Measurements from ENCODE around the gene SCNN1G. TPM values are rescaled to one million over a fixed set of nuclear protein-coding genes. Genes with fewer than 3 reads are reported as not detected.

The SCNN1G gene
- total and polyA plus RNA-seq, 12 donors, result 0.03 to 0.30 (median 0.09) TPM; not detected in 8

DNA sequence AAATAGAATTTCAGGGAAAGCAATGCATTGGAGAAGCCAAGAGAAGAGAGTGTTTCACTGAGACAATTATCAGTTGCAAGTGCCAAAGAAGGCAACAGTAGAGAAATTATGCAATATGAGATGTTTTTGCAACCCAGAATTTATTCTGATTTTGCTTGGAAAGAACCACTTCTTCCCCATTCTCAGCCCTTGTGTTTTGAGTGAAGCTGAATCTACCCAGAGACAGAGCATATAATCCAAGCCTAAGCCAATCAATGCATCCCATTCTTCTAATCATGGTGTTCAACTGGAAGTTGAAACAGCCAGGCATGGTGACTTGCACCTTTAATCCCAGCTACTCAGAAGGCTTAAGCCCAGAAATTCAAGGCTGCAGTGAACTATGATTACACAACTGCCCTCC, 6.9 kb upstream of the SCNN1G start:
- intact Hi-C loops (cut with DNase I), result loop anchor here in 1 of 10 donors (10.0 kb wide), 1 partner anchor 281 kb away; no protein-coding TSS in a partner anchor
- H3K4me1 ChIP-seq, result no peaks in the 10 kb centered on the region
- DNase-seq, result no peak
- no peak overlapping the region for H3K4me3 ChIP-seq
- no peaks in the 10 kb centered on the region for H3K36me3 ChIP-seq
- TF ChIP-seq, protein P1, sequence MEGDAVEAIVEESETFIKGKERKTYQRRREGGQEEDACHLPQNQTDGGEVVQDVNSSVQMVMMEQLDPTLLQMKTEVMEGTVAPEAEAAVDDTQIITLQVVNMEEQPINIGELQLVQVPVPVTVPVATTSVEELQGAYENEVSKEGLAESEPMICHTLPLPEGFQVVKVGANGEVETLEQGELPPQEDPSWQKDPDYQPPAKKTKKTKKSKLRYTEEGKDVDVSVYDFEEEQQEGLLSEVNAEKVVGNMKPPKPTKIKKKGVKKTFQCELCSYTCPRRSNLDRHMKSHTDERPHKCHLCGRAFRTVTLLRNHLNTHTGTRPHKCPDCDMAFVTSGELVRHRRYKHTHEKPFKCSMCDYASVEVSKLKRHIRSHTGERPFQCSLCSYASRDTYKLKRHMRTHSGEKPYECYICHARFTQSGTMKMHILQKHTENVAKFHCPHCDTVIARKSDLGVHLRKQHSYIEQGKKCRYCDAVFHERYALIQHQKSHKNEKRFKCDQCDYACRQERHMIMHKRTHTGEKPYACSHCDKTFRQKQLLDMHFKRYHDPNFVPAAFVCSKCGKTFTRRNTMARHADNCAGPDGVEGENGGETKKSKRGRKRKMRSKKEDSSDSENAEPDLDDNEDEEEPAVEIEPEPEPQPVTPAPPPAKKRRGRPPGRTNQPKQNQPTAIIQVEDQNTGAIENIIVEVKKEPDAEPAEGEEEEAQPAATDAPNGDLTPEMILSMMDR (IDR thresholded peaks at IDR 0.05), result no peak
- H3K27ac ChIP-seq, result no peak overlapping the region
- peaks cover 0 to 62% (median 24%) of the 10 kb centered on the region in 7 donors for H3K27me3 ChIP-seq
- ATAC-seq, result no peak
- H3K9me3 ChIP-seq, result no peaks in the 10 kb centered on the region

DNA sequence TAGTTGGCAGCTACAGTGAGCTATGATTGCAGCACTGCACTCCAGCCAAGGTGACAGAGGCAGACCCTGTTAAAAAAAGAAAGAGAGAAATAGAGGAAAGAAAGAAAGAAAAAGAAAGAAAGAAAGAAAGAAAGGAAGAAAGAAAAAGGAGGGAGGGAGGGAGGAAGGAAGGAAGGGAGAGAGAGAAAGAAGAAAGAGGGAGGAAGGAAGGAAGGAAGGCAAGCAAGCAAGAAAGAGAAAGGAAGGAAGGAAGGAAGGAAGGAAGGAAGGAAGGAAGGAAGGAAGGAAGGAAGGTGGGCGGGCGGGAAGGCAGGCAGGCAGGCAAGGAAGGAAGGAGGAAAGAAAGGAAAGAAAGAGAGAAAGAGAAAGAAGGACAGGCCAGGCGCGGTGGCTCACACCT, 1.0 kb upstream of the SCNN1G start:
- peaks cover 7 to 26% (median 17%) of the 10 kb centered on the region in 9 donors for H3K4me1 ChIP-seq
- H3K27ac ChIP-seq, result no peak overlapping the region
- H3K4me3 ChIP-seq, result no peak overlapping the region
- no peaks in the 10 kb centered on the region for H3K36me3 ChIP-seq
- WGBS, 2 donors, result 79 to 87% methylated on average over 4 of the region's 4 CpGs
- TF ChIP-seq, protein P1 (IDR thresholded peaks at IDR 0.05), result no peak
- DNase-seq (no peak), ATAC-seq (peak in 1 of 8 donors; percentile 54)
- intact Hi-C loops (cut with DNase I), result loop anchor here in 4 of 10 donors (1.0 to 10.0 kb wide), 4 partner anchors 63 to 253 kb away; no protein-coding TSS in a partner anchor
- H3K9me3 ChIP-seq, result no peaks in the 10 kb centered on the region
- H3K27me3 ChIP-seq, result peaks cover 0 to 69% (median 55%) of the 10 kb centered on the region in 7 donors

DNA sequence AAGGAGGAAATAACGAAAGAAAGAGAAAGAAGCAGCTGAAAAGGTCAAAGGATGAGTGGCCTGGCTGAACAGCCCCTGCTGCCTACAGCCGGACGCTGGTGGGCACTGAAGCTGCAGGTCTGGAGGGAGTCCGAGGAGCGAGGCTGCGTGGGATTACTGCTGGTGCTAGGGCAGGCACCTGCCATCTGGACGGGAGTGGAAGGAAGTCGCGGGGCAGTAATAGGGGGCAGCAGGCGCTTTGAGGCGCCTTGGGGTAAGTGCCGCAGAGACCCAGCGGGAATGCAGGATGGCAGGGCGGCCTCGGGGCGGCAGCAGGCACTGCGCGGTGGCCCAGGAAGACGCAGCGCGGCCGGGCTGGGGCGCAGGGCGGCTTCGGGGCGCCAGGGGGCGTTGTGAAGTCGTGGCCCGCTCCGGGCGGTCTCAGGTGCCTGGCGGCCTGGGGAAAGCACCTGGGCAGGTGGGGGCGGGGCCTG, 303 bp upstream of the SCNN1G start:
- no peaks in the 10 kb centered on the region for H3K36me3 ChIP-seq
- peaks cover 0 to 65% (median 55%) of the 10 kb centered on the region in 7 donors for H3K27me3 ChIP-seq
- DNase-seq (peak; percentile 63 to 76), ATAC-seq (peak; percentile 92 to 97 (median 96))
- peak overlapping the region; percentile 27 to 55 (median 44) for H3K4me3 ChIP-seq
- no peaks in the 10 kb centered on the region for H3K9me3 ChIP-seq
- TF ChIP-seq, protein P1 (IDR thresholded peaks at IDR 0.05), result peak in 8 of 9 donors; percentile 86 to 97 (median 92)
- no peak overlapping the region for H3K27ac ChIP-seq
- 4 to 5% methylated on average over 32 to 33 of the region's 33 CpGs for WGBS, 2 donors
- peaks cover 7 to 26% (median 17%) of the 10 kb centered on the region in 9 donors for H3K4me1 ChIP-seq
- intact Hi-C loops (cut with DNase I), result loop anchor here in 9 of 10 donors (1.0 to 10.0 kb wide), 7 partner anchors 63 to 253 kb away; no protein-coding TSS in a partner anchor

DNA sequence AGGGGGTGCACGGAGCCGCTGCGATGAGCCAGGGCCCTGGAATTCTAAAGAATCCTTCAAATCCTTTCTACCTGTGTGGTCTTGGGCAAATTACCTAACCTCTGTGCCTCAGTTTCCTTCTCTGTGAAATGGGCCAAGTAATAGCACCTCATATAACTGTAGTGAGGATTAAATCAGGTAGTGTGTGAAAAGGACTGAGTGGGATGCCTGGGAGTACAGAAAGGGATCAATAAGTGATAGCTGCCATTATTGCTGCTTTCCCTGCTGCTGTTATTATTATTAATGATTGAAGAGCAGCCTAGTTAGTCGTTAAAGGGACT, 958 bp downstream of the SCNN1G start:
- Histone ChIP-seq H3K27ac (no peak overlapping the region), H3K9me3 (no peaks in the 10 kb centered on the region), H3K27me3 (peaks cover 0 to 64% (median 54%) of the 10 kb centered on the region in 7 donors), H3K4me3 (peak overlapping the region in 2 of 10 donors; percentile 35 to 38), H3K4me1 (peaks cover 7 to 26% (median 17%) of the 10 kb centered on the region in 9 donors), H3K36me3 (no peaks in the 10 kb centered on the region)
- no peak for ATAC-seq
- intact Hi-C loops (cut with DNase I), result loop anchor here in 7 of 10 donors (2.0 to 10.0 kb wide), 5 partner anchors 61 to 251 kb away; no protein-coding TSS in a partner anchor
- TF ChIP-seq, protein P1 (IDR thresholded peaks at IDR 0.05), result no peak
- WGBS, 2 donors, result 18 to 20% methylated on average over 4 of the region's 4 CpGs
- no peak for DNase-seq
